ENCODE data around the gene DDX25. TPM values are rescaled to one million over a fixed set of nuclear protein-coding genes. Genes with fewer than 3 reads are reported as not detected.

Gene DDX25
- total RNA-seq, 1 donor: not detected

GRCh38 chr11:125926682-125927081 is 22.4 kb downstream of the DDX25 start:
- H3K4me1 ChIP-seq (ENCODE audit: insufficient read depth, low read length): no peaks in the 10 kb centered on the region
- H3K9me3 ChIP-seq (ENCODE audit: low read depth, low read length): no peaks in the 10 kb centered on the region
- no peak overlapping the region for H3K4me3 ChIP-seq (ENCODE audit: insufficient read depth, low read length)
- H3K36me3 ChIP-seq (ENCODE audit: insufficient read depth, low read length): no peaks in the 10 kb centered on the region
- DNase-seq (ENCODE audit: insufficient read length, low spot score, missing footprints): no peak
- no peak overlapping the region for H2AFZ ChIP-seq (ENCODE audit: low read length)
- H4K20me1 ChIP-seq (ENCODE audit: insufficient read depth, low read length): no peaks in the 10 kb centered on the region
- no peaks in the 10 kb centered on the region for H3K79me2 ChIP-seq (ENCODE audit: insufficient read depth, low read length)
- TF ChIP-seq, protein P1, sequence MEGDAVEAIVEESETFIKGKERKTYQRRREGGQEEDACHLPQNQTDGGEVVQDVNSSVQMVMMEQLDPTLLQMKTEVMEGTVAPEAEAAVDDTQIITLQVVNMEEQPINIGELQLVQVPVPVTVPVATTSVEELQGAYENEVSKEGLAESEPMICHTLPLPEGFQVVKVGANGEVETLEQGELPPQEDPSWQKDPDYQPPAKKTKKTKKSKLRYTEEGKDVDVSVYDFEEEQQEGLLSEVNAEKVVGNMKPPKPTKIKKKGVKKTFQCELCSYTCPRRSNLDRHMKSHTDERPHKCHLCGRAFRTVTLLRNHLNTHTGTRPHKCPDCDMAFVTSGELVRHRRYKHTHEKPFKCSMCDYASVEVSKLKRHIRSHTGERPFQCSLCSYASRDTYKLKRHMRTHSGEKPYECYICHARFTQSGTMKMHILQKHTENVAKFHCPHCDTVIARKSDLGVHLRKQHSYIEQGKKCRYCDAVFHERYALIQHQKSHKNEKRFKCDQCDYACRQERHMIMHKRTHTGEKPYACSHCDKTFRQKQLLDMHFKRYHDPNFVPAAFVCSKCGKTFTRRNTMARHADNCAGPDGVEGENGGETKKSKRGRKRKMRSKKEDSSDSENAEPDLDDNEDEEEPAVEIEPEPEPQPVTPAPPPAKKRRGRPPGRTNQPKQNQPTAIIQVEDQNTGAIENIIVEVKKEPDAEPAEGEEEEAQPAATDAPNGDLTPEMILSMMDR (IDR thresholded peaks at IDR 0.05; ENCODE audit: extremely low read depth, low read depth, low read length): no peak
- no peak overlapping the region for H3K4me2 ChIP-seq (ENCODE audit: insufficient read depth, low read length)
- peaks cover 45% of the 10 kb centered on the region for H3K27me3 ChIP-seq (ENCODE audit: insufficient read depth, low read length)
- no peak overlapping the region for H3K27ac ChIP-seq (ENCODE audit: low read depth, low read length)

- H2AFZ ChIP-seq (ENCODE audit: low read length): no peak overlapping the region
- TF ChIP-seq, protein P1 (IDR thresholded peaks at IDR 0.05; ENCODE audit: extremely low read depth, low read depth, low read length): no peak
- H3K27me3 ChIP-seq (ENCODE audit: insufficient read depth, low read length): peaks cover 51% of the 10 kb centered on the region
- H3K4me2 ChIP-seq (ENCODE audit: insufficient read depth, low read length): no peak overlapping the region
- H3K36me3 ChIP-seq (ENCODE audit: insufficient read depth, low read length): no peaks in the 10 kb centered on the region
- H3K27ac ChIP-seq (ENCODE audit: low read depth, low read length): no peak overlapping the region
- no peaks in the 10 kb centered on the region for H3K9me3 ChIP-seq (ENCODE audit: low read depth, low read length)
- no peak for DNase-seq (ENCODE audit: insufficient read length, low spot score, missing footprints)
- H3K79me2 ChIP-seq (ENCODE audit: insufficient read depth, low read length): no peaks in the 10 kb centered on the region
- H4K20me1 ChIP-seq (ENCODE audit: insufficient read depth, low read length): no peaks in the 10 kb centered on the region
- H3K4me3 ChIP-seq (ENCODE audit: insufficient read depth, low read length): no peak overlapping the region
- no peaks in the 10 kb centered on the region for H3K4me1 ChIP-seq (ENCODE audit: insufficient read depth, low read length)
Observed at GRCh38 chr11:125929445-125930075, 25.3 kb downstream of the DDX25 start.

- no peaks in the 10 kb centered on the region for H3K9me3 ChIP-seq (ENCODE audit: low read depth, low read length)
- no peaks in the 10 kb centered on the region for H3K4me1 ChIP-seq (ENCODE audit: insufficient read depth, low read length)
- H3K4me2 ChIP-seq (ENCODE audit: insufficient read depth, low read length): no peak overlapping the region
- no peaks in the 10 kb centered on the region for H4K20me1 ChIP-seq (ENCODE audit: insufficient read depth, low read length)
- no peak overlapping the region for H2AFZ ChIP-seq (ENCODE audit: low read length)
- H3K27me3 ChIP-seq (ENCODE audit: insufficient read depth, low read length): peaks cover 46% of the 10 kb centered on the region
- no peaks in the 10 kb centered on the region for H3K79me2 ChIP-seq (ENCODE audit: insufficient read depth, low read length)
- no peak for DNase-seq (ENCODE audit: insufficient read length, low spot score, missing footprints)
- H3K27ac ChIP-seq (ENCODE audit: low read depth, low read length): no peak overlapping the region
- H3K4me3 ChIP-seq (ENCODE audit: insufficient read depth, low read length): no peak overlapping the region
- no peaks in the 10 kb centered on the region for H3K36me3 ChIP-seq (ENCODE audit: insufficient read depth, low read length)
- TF ChIP-seq, protein P1 (IDR thresholded peaks at IDR 0.05; ENCODE audit: extremely low read depth, low read depth, low read length): no peak
Observed at GRCh38 chr11:125930076-125930450, 25.8 kb downstream of the DDX25 start.

- no peak for DNase-seq (ENCODE audit: insufficient read length, low spot score, missing footprints)
- no peaks in the 10 kb centered on the region for H4K20me1 ChIP-seq (ENCODE audit: insufficient read depth, low read length)
- TF ChIP-seq, protein P1 (IDR thresholded peaks at IDR 0.05; ENCODE audit: extremely low read depth, low read depth, low read length): no peak
- H2AFZ ChIP-seq (ENCODE audit: low read length): no peak overlapping the region
- no peaks in the 10 kb centered on the region for H3K79me2 ChIP-seq (ENCODE audit: insufficient read depth, low read length)
- no peaks in the 10 kb centered on the region for H3K36me3 ChIP-seq (ENCODE audit: insufficient read depth, low read length)
- H3K4me3 ChIP-seq (ENCODE audit: insufficient read depth, low read length): no peak overlapping the region
- H3K4me2 ChIP-seq (ENCODE audit: insufficient read depth, low read length): no peak overlapping the region
- peaks cover 42% of the 10 kb centered on the region for H3K27me3 ChIP-seq (ENCODE audit: insufficient read depth, low read length)
- no peaks in the 10 kb centered on the region for H3K4me1 ChIP-seq (ENCODE audit: insufficient read depth, low read length)
- no peaks in the 10 kb centered on the region for H3K9me3 ChIP-seq (ENCODE audit: low read depth, low read length)
- H3K27ac ChIP-seq (ENCODE audit: low read depth, low read length): no peak overlapping the region
Observed at GRCh38 chr11:125931116-125931515, 26.8 kb downstream of the DDX25 start.

All from osteoblast (primary cell).